GM13976 (cell line): ENCODE data around the gene OR10A5.
"Not testable (repeated sequence)": the region's sequence is repeated elsewhere in the genome, so short reads cannot be mapped to it uniquely, and the experiment has no call there.

Experiments
- DNase-seq: peaks from one replicate; pipeline ENCODE4 v3.0.0; 2012; ENCODE audit warnings: low spot score
- CTCF ChIP-seq: IDR thresholded peaks from 2 replicates; pipeline ENCODE4 v1.5.1; 2012; ENCODE audit warnings: borderline replicate concordance, mild to moderate bottlenecking; ENCODE audit not compliant: insufficient read depth; ENCODE audit errors: extremely low read depth, missing control alignments, control extremely low read depth
- in situ Hi-C: fragments of 300-500 bp; cut with MboI; formaldehyde crosslinking; loops from one replicate; pipeline ENCODE4 v1.12.0; 2022; ENCODE audit warnings: low sequenced_read_pairs, mixed read lengths, inconsistent platforms; ENCODE audit not compliant: unreplicated experiment

OR10A5 gene

GRCh38 chr11:6871278-6871677 lies 25.8 kb downstream of the OR10A5 start:
- DNase-seq: no peak
- in situ Hi-C loops: no loop called here
- TF ChIP-seq CTCF: no peak

- in situ Hi-C loops: no loop called here
- no peak for TF ChIP-seq CTCF
These were observed 30.3 kb downstream of the OR10A5 start for GRCh38 chr11:6875761-6876160.

GRCh38 chr11:6876325-6876724 lies 30.8 kb downstream of the OR10A5 start, which contains the start of gene OR10A4:
Gene OR10A4, plus strand, starts transcription at chr11:6876625. Its CDS starts 23 bp downstream, at chr11:6876648.
- TF ChIP-seq CTCF: no peak
- no peak for DNase-seq
- in situ Hi-C loops: no loop called here

More at GRCh38 chr11:6875761-6876160, 30.3 kb downstream of the OR10A5 start:
- DNase-seq: no peak

GRCh38 chr11:6876914-6877313 lies 31.4 kb downstream of the OR10A5 start:
- DNase-seq: no peak
- in situ Hi-C loops: no loop called here
- TF ChIP-seq CTCF: no peak

- in situ Hi-C loops: no loop called here
- no peak for DNase-seq
- TF ChIP-seq CTCF: no peak
These were observed 37.3 kb downstream of the OR10A5 start for GRCh38 chr11:6882751-6883150.

- DNase-seq, in situ Hi-C loops: not testable (repeated sequence)
These were observed 42.2 kb downstream of the OR10A5 start for GRCh38 chr11:6887711-6888110.

- no peak for DNase-seq
- TF ChIP-seq CTCF: no peak
- in situ Hi-C loops: no loop called here
These were observed 43.3 kb downstream of the OR10A5 start for GRCh38 chr11:6888830-6889229.

GRCh38 chr11:6889835-6890234 lies 44.4 kb downstream of the OR10A5 start:
- DNase-seq: no peak
- in situ Hi-C loops: no loop called here
- TF ChIP-seq CTCF: no peak
